NCI-H2227 treated with DMSO at 0.1 percent for 48 hours (cell line): ENCODE measurements around the gene CST6.

Source experiments
- DNase-seq: peaks from one replicate; lab custom pipeline; 2025; lab: John Stamatoyannopoulos, UW

Gene CST6, protein sequence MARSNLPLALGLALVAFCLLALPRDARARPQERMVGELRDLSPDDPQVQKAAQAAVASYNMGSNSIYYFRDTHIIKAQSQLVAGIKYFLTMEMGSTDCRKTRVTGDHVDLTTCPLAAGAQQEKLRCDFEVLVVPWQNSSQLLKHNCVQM

DNA sequence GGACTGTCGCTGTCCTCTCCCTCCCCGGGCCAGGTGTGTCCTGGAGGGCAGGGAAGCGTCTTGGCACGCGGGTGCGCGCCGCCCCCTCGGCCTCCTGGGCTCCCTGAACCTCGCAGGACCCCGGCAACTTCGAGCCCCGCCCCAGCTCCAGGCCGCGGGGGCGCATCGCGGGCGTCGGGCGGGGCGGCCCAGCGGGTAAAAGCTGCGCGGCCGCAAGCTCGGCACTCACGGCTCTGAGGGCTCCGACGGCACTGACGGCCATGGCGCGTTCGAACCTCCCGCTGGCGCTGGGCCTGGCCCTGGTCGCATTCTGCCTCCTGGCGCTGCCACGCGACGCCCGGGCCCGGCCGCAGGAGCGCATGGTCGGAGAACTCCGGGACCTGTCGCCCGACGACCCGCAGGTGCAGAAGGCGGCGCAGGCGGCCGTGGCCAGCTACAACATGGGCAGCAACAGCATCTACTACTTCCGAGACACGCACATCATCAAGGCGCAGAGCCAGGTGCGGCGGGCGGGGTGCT lies at the start of gene CST6:
CST6 (plus strand) TSS at position 224 of the 519 bp plus-strand sequence; CDS start at position 261, 37 bp downstream.
- no peak for DNase-seq

DNA sequence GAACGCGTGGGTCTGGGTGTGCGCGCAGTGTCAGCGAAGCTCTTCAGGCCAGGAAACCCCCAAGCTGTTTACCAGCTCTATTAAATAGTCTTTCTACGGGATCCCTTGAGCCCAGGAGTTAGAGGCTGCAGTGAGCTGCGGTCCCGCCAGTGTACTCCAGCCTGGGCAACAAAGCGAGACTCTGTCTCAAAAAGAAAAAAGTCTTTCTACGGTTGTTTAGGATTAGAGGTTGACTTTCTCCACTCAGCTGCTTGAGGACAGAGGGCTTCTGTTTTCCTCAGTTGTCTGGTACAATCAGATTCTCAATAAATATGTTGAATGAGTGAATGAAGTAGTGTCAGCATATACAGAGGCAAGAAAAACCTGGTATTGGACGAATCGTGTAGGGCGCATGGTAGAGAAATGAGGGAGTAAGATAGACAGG lies 49.7 kb upstream of the CST6 start:
- DNase-seq: no peak

DNA sequence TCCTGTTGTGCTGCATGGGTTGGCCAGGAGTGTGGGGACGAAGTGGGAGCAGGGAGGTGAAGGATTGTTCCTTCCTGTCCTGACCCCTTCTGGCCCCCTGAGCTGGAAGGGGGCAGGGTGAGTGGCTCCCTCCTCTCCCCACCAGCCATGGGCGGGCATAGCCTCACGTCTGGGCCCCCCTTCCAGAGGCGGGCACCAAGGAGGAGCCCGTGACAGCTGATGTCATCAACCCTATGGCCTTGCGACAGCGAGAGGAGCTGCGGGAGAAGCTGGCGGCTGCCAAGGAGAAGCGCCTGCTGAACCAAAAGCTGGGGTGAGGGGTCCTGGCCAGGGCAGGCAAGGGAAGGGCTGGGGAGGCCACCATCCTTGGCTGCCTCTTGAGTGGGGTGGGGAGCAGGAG lies 46.9 kb upstream of the CST6 start:
- no peak for DNase-seq

- no peak for DNase-seq
Observed at GRCh38 chr11:65965986-65966762, 45.6 kb upstream of the CST6 start.

- DNase-seq: no peak
Observed at GRCh38 chr11:65967329-65967934, 44.4 kb upstream of the CST6 start.

DNA sequence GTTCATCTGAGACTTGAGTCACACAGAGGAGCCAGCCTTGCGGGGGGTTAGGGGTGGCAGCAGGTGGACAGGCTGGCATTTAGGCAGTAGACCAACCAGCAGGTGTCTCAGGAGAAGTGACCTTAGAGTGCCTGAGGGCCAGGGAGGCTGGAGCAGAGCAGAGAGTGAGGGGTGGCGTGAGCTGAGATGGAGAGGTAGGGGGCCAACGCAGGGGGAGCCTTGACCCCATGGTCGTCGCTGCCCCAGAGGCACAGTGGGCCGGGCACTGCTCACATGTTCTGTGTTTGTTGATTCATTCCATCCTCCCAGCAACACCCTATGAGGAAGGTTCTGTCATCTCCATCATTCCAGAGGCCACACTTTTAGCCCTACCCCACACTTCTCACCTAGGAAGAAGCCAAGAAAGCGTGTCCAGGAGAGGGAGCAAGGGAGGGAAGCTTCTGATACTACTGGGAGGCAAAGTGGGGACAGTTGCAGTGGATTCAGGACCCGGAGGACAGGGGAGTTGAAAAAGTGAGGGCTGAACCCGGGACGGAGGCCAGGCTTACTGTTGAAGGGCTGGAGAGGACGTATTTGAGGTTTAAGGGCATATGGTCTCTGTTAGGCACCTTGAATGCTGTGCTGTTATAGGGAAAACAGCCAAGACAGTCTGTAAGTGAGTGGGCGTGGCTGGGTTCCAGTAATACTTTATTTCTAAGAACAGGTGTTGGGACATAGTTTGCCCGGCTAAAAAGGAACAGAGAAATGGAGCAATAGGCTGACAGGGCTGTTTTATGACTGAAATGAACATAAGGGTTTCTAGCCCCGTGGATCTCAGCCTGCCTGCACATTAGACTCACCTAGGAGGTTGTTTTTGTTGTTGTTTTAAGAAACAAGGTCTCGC lies 43.0 kb upstream of the CST6 start:
- no peak for DNase-seq

- DNase-seq: no peak
Observed at GRCh38 chr11:65972116-65972515, 39.7 kb upstream of the CST6 start.

DNA sequence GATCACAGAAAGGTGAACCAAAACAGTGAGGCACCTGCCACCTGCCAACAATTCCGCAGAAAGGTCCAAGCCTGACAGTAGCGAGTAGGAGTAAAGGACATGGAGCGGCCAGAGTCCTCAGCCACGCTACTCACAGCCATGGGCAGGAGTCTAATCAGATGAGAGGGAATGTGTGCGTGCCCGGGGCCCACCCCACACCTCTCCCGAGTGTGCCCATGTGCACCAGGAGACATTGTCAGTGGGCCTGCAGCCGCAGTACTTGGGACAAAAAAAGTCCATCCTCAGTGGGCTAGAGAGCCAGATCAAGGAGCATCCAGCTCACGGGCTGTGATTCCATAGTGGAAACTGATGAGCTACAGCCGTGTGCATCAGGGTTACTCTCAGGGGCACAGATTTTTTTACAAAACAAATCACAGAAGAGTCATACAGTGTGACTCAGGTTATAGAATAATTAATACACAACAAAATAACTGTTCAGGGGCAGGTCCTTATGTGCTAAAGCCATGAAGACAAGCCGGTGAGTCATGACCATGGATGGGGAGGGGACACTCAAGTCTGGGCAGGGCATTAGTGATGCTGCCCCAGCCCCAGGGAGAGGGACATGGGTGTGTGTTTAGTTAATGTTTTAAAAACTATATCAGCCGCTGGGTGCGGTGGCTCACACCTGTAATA lies 38.2 kb upstream of the CST6 start:
- no peak for DNase-seq

DNA sequence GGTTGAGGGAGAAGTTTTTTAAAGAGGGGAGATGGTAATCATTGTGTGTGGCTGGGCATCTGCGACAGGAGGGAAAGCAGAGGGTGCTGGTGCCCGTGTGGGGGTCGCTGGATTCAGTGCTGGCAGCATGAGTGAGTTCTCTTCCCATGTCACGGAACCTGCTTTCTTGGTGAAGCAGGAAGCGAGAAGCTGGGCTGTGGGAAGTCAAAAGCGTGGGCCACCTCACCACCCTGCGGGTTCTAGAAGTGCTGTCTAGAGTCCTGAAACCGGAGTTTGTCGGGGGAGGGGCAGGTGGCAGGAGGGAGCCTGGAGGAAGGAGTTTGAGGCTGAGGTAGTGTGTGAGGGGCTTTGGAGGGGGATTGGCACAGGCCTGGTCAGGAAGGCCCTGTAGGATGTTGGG lies 36.0 kb upstream of the CST6 start:
- DNase-seq: no peak

- no peak for DNase-seq
Observed at GRCh38 chr11:65976216-65977176, 35.3 kb upstream of the CST6 start.

DNA sequence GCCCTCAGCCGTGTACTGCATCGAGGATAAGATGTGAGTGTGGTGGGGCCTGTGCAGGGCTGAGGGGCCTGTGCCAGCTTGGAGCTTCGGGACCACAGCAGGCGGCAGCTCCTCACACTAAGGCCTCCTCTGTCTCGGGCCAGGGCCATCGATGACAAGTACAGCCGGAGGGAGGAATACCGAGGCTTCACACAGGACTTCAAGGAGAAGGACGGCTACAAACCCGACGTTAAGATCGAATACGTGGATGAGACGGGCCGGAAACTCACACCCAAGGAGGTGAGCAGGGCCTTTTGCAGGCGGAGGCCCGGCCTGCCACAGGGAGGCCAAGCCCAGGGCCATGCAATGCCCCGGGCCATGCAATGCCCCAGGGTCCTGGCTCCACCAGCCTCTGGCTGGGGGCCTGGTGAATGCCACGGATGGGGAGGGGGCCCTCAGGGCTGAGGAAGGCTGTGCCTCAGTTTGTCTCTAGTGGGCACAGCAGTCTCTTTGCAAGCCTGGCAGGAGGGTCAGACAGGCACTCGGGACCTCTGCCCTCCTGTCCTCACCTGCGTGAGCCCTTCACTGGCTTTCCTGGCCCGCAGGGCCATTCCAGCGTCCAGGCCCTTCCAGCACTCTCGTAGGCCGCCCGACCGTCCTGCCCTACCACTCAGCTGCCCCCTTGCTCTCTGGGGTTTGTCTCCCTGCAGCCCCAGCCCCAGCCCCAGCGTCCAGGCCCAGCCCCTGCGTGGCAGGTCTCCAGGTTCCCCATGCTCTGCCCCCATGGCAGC lies 34.0 kb upstream of the CST6 start:
- no peak for DNase-seq

DNA sequence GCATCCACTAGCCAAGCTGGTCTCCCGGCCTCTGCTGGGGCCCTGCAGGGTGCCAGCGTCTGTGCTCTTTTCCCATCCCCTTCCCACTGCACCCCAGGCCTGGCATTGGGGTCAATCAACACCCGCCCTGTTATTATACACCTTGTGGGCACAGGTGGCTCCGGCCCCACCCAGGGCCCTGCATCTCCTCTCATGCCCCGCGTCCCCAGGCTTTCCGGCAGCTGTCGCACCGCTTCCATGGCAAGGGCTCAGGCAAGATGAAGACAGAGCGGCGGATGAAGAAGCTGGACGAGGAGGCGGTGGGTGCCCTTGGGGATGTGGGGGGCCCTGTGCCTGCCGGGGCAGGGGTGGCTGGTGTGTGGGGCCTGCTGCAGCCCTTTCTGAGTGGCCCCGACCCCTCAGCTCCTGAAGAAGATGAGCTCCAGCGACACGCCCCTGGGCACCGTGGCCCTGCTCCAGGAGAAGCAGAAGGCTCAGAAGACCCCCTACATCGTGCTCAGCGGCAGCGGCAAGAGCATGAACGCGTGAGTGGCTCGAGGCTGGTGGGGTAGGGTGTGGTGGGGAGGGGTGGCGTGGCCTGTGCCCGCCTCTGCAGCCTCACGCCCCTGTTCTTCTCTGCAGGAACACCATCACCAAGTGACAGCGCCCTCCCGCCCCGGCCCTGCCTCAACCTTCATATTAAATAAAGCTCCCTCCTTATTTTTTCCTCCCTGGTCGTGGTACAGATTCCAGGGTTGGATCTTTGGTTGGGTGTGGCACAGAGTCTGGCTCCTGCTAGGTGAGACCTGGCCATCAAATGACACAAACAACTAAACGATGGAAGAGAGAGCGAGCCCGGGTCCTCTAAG lies 33.2 kb upstream of the CST6 start:
- DNase-seq: no peak

DNA sequence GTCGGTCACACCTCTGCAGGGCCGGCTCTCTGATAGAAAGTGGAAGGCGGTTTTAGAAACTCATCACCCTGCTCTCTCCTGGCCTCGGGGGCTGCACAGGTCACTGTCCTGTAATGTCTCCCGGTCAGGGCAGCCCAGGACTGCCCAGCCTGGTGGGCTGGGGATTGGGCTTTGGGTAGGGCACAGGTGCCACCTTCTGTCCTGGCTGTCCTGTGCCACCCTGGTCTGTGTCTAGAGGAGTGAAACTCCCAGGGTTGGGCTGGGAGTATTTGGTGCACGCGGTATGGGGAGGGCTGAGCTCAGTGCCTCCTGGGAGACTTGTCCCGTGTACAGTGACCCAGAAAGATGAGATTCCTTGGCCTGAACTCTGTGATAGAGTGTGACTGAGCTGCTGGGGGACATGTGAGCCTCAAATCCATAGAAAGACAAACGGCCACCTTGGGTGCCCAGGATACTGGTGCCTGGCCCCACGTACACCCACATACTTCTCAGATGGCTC lies 32.5 kb upstream of the CST6 start:
- no peak for DNase-seq

DNA sequence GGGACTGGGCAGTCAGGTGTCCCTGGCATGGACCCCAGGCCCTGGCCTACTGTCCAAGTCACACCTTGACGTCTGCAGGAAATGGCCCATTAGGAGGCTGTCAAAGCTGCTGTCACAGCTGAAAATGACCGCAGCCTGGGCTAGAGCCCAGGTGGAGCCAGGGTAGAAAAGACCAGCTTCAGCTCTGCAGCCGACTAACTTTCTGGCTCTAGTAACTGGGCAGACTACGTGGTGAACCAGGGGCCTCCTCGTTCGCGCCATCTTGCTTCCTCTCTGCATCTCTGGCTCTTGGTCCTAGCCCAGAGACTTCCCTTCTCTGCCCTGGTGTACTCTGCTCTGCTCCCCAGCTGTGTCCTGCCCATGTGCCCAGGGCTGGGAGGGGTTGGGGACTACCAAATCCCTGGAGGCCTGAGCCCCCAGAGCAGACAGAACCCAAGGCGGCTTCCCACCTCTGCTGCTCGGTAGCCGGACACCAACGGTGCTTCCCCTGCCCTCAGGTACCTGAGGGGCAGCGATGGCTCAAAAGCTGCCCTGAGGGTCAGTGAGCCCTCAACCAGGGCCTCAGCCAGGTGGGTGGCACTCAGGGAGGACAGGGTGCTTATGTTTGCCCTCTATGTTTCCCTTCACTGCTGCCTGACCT lies 30.6 kb upstream of the CST6 start:
- no peak for DNase-seq

- DNase-seq: no peak
Observed at GRCh38 chr11:65981972-65982823, 29.6 kb upstream of the CST6 start.

GRCh38 chr11:65982824-65983588 lies 28.8 kb upstream of the CST6 start:
- DNase-seq: no peak
